GM19397 (cell line): ENCODE results near the gene MT1HL1.
"Not testable (repeated sequence)": the region's sequence is repeated elsewhere in the genome, so short reads cannot be mapped to it uniquely, and the experiment has no call there.

ENCODE experiments used
- ATAC-seq: cut with Tn5 transposase; IDR thresholded peaks from one replicate; pipeline ENCODE4 v1.9.1; 2021; ENCODE audit warnings: mild to moderate bottlenecking, moderate library complexity; ENCODE audit not compliant: unreplicated experiment

Gene MT1HL1

DNA sequence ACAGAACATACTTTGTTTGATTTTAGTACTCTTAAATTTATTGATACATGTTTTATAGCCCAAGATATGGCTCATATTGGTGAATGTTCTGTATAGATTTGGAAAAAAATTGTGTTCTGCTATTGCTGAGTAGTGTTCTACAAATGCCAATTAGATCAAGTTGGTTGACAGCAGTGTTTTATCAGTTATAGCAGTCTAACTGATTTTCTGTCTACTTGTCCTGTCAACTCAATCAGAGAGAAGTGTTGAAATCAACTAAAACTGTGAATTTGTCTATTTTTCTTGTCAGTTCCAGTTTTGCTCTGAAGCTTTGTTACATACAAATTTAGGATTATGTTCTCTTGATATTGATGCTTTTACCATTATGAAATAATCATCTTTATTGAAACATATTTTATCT lies 14.7 kb upstream of the MT1HL1 start:
- no peak for ATAC-seq

GRCh38 chr1:237016626-237017025 lies 12.4 kb upstream of the MT1HL1 start:
- no peak for ATAC-seq

DNA sequence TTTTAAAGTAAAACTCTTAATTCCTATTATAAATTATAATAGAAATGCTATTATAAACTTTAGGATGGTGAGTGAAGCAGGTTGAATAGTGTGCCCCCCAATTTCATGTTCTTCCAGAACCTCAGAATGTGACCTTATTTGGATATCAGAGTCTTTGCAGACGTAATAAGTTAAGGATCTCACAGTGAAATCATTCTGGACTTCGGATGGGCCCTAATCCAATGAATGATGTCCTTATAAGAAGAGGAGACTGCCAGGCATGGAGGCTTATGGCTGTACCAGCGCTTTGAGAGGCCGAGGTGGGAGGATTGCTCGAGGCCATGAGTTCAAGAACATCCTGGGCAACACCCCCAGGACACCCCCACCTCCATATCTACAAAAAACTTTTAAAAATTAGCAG lies 9.4 kb upstream of the MT1HL1 start:
- no peak for ATAC-seq

DNA sequence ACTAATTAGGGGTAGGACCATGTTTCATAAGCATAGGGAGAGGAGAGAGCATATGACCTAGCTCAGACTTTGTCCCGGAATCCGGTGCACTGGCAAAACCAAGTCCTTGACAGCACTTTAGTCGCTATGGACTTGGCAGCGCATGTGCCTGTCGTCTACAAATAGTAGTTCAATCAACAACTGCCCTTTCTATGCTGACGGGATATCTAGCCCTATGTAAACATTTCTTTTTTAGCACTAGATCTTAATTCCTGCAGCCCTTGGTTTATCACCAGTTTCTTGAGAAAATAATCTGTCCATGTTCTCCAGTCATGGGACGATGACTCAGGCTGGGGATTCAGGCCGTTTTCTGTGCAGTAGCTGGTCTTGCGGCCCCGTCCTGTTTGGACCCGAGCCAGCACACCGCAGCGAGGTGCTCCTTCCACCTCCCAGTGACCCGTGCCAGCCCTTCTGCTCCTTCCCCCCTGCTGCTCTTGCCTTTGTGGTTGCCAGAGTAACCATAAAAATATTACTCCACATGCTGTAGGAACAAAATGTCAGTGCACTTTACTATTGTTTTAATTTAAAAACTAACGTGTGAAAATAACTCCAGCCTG lies 8.6 kb upstream of the MT1HL1 start:
- no peak for ATAC-seq

DNA sequence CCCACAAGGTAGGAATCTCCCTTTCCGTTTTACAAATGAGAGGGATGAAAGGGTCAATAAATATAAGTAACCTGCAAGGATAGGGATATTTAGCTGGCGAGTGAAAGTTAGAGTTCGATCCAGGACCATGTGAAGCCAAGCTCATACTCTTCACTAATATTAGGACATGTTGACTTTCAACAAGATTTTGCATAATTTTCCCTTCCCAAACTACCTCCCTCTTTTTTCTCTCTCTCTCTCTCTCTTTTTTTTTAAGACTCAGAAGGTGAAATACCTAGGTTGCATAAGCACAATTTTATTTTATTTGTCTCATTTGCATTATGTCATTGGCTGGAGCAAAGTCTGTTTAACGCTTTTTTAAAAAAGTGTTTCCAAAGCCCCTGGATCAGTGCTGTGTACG lies 8.1 kb upstream of the MT1HL1 start:
- no peak for ATAC-seq

DNA sequence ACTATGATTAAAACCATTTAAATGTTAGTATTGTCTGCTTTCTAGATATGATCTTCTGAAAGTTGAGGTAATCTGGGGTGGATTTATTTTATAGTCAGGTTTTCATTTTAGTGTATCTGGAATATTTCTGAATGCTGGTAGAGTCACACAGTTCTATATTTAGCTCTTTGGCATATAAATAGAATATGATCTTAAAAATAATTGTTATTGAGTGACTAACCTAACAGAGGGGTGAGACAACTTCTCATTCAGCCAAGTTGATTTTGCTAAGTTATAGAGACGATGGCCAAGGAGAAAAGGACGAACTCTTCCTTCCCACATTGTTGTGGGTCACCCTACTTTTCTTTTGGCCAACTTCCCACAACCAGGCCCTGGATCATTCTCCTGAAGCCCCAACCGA lies 7.2 kb upstream of the MT1HL1 start:
- no peak for ATAC-seq

DNA sequence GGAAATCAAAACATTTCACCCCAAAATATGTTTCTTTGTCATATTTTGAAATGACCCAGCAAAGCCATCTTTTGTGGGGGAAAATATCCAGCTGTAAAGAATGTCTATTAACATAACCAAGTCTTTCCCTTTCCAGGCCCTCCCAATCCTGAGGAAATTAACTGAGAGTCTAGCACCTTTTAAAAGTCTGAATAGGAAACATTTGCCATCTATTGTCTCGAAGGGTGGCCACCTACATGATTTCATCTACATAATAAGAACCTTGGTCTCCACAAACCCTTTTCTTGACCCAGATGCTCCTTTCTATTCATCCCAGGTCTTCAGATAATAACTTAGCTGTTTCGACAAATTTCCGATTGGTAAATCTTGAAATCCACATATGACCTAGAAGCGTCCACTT lies 5.4 kb upstream of the MT1HL1 start:
- no peak for ATAC-seq

DNA sequence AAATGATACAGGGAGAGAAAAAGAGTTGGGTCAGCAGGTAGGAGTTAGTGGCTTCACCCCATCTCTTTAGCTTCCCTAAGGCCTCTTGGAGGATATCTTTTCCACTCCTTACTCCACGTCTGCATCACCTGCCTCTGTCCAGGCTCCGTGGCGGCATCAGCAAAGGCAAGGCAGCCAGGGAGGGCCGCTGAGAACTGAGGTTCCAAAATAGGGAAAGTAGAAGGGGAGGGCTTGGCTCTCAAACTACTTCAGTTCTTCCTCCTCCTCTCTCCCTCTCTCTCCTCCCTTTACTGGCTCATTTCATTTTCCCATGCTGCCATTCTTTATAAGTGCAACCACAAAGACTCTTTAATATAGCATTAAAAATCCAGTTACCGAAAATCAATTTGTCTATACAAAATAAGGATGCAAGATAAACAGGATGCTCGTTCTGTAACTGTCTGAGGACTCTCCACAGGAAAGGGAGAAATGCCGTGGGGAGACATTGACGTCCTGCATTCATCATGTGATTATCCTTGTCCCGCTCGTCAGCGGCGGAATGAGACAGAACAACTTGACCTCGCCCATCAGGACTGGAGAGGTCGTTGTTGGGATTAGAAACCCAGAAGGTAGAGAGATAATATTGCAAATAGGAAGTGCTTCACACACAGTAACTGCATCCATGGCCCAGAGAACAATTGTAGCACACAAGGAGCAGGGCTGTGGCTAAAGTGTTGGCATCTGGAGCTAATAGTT lies 3.1 kb upstream of the MT1HL1 start:
- no peak for ATAC-seq

GRCh38 chr1:237005674-237006073 lies 1.4 kb upstream of the MT1HL1 start:
- no peak for ATAC-seq

- ATAC-seq, result no peak
These were observed 725 bp downstream of the MT1HL1 start for GRCh38 chr1:237003516-237003915.

DNA sequence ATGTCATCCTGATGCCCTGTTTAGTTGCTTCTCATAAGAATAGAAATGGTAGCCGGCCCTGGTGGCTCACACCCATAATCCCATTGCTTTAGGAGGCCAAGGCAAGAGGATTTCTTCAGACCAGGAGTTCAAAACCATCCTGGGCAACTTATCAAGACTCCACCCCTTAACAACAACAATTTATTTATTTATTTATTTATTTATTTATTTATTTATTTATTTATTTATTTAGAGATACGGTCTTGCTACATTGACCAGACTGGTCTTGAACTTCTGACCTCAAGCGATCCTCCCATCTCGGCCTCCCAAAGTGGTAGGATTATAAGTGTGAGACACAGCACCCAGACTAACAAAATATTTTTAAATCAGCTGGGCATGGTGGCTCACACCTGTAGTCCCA lies 4.0 kb downstream of the MT1HL1 start:
- ATAC-seq, result no peak

GRCh38 chr1:236998546-236998945 lies 5.7 kb downstream of the MT1HL1 start:
- no peak for ATAC-seq

GRCh38 chr1:236997882-236998281 lies 6.4 kb downstream of the MT1HL1 start:
- ATAC-seq, result no peak

DNA sequence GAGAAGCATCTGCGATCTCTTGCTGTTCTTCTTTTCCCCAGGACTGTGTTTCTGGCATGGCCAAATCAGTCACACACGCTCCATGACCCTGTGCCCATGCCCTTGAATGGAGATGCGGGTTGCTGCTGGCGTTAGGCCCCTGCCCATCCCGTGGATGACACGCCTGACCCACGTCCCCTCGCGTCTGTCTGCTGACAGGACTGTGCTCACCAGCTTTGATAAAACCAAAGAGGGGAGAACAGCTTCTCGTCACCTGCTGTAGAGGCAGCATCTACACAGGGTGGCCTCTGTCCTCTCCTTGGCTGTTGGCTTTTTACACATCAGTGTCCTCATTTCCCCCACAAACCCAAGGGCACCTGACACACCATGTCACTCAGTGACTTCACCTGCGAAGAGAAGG lies 6.9 kb downstream of the MT1HL1 start:
- no peak for ATAC-seq

GRCh38 chr1:236994450-236994849 lies 9.8 kb downstream of the MT1HL1 start:
- no peak for ATAC-seq

- no peak for ATAC-seq
These were observed 11.8 kb downstream of the MT1HL1 start for GRCh38 chr1:236992449-236992848.

- no peak for ATAC-seq
These were observed 14.2 kb downstream of the MT1HL1 start for GRCh38 chr1:236990052-236990445.

GRCh38 chr1:236989290-236990051 lies 14.8 kb downstream of the MT1HL1 start:
- ATAC-seq, result no peak

GRCh38 chr1:236983818-236984217 lies 20.4 kb downstream of the MT1HL1 start:
- ATAC-seq, result no peak

DNA sequence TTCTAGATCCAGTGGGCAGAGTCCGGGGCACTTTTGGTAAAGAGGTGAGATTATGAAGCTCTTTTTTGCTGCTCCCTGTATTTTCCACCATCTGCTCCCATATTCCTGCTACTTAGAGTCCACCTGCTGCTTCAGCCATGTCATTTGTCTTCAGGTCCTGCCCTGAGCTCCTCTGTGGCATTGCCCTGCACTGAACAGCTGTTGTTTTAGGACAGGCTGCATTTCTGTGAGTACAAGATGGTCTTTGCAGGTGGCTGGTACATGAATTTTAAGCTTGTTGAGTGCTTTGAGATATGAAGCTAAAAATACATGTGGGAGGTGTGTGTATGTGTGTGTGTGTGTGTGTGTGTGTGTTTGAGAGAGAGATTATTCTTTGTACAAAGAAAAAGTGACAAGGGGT lies 21.9 kb downstream of the MT1HL1 start:
- no peak for ATAC-seq

- ATAC-seq, result not testable (repeated sequence)
These were observed 22.8 kb downstream of the MT1HL1 start for GRCh38 chr1:236981431-236981830.

DNA sequence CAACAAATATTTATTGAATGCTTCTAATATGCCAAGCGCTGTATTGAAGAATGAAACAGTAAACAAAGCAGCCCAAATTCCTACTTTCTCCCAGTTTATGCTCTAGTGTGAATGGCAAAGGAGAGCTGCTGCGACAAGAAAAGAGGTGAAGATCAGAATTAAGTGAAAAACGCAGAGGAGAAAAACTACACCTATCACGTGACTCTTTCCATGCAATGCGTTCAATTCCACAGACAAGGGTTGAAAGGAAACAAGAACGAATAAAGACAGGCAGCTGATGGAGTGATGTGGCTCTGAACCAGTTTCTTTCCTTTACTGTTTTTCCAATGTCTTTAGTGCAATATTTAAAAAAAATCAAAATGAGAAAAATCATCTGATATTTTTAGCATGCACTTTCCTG lies 23.6 kb downstream of the MT1HL1 start:
- no peak for ATAC-seq
